Fibroblast of villous mesenchyme (primary cell): ENCODE data around the gene FAM131B. TPM values are rescaled to one million over a fixed set of nuclear protein-coding genes. Genes with fewer than 3 reads are reported as not detected.

Experiments
- DNase-seq: peaks from one replicate; pipeline ENCODE4 v3.0.0-alpha.2; 2010; ENCODE audit warnings: low read depth
- H3K4me3 ChIP-seq: 2 replicates; pipeline ENCODE4 v1.5.1; 2011; ENCODE audit warnings: low read depth, mild to moderate bottlenecking, low read length
- CTCF ChIP-seq: IDR thresholded peaks from 2 replicates; pipeline ENCODE4 v1.5.1; 2012; ENCODE audit warnings: low read depth, mild to moderate bottlenecking, low read length; ENCODE audit not compliant: insufficient read depth
- total RNA-seq: library from RNA; depleted of rRNA; stranded (reverse); fragments of >200 nt; gene quantifications from 2 replicates; pipeline ENCODE4 v1.2.3, GENCODE V29; 2012

FAM131B gene
- total RNA-seq, 1 donor = 2.2 TPM

GRCh38 chr7:143356414-143357050, 6.0 kb downstream of the FAM131B start:
- no peak overlapping the region for H3K4me3 ChIP-seq

GRCh38 chr7:143355450-143356385, 6.8 kb downstream of the FAM131B start:
- TF ChIP-seq CTCF = peak; percentile 4
- H3K4me3 ChIP-seq = no peak overlapping the region
- DNase-seq = no peak

More at GRCh38 chr7:143356414-143357050, 6.0 kb downstream of the FAM131B start:
- no peak for TF ChIP-seq CTCF
- DNase-seq = no peak

- no peak for DNase-seq
- H3K4me3 ChIP-seq = no peak overlapping the region
- no peak for TF ChIP-seq CTCF
These were observed 7.5 kb downstream of the FAM131B start for GRCh38 chr7:143354965-143355364.

GRCh38 chr7:143354376-143354775, 8.1 kb downstream of the FAM131B start:
- no peak for DNase-seq
- no peak for TF ChIP-seq CTCF
- no peak overlapping the region for H3K4me3 ChIP-seq

- DNase-seq = no peak
- no peak for TF ChIP-seq CTCF
- H3K4me3 ChIP-seq = no peak overlapping the region
These were observed 9.9 kb downstream of the FAM131B start for GRCh38 chr7:143352531-143353002.

GRCh38 chr7:143351574-143351973, 10.9 kb downstream of the FAM131B start:
- DNase-seq = no peak
- H3K4me3 ChIP-seq = no peak overlapping the region
- TF ChIP-seq CTCF = no peak
